ENCODE results near the gene GSTCD. TPM values are rescaled to one million over a fixed set of nuclear protein-coding genes. Genes with fewer than 3 reads are reported as not detected.

Gene GSTCD
- total RNA-seq, 1 donor from 2014 or later: 7.4 TPM

DNA sequence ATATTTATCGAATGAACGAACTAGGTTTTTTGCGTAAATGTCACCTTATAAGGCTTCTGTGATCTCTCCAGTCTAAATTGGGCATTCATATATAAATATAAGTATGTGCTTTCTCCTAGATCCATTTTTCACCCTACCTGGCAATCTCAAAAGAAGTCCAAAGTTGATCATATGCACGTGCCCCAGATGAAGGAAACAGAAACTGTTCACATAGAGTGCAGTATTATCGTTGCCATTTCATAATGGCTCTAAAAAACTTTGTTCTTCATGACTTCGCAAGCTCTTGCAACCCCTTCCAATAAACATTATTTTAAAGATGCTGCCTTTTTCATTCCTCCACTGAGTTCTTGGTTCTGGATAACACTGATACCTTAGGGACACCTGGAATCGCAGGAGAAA is 803 bp upstream of the GSTCD start:
- no peaks in the 10 kb centered on the region for H3K27me3 Mint-ChIP-seq (ENCODE audit: low read depth)

DNA sequence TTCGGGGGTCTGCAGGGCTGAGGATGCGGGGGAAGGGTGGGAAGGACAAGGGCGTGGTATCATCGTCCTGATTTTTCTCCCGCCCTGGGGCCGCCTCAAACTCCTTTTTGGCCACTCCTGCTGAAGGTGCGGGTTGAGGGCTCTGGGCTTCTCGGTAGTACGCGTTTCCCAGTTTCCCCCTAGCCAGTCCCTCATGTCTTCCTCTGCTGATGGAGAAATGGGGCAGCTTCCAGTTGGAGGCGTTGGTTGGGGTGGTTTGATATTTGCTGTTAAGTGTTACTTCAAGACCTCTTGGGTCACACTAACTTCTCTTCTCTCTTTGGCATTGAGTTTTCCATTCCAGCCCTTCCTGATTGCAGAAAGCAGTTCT is 482 bp downstream of the GSTCD start:
- DNase-seq (ENCODE audit: low spot score): no peak
- Mint-ChIP-seq H3K27me3 (ENCODE audit: low read depth) (no peaks in the 10 kb centered on the region), H3K4me1 (ENCODE audit: low read depth) (peaks cover 35% of the 10 kb centered on the region), H3K36me3 (ENCODE audit: low read depth) (no peaks in the 10 kb centered on the region), H3K27ac (ENCODE audit: unreplicated experiment) (peak overlapping the region; percentile 99), H3K4me3 (ENCODE audit: unreplicated experiment) (peak overlapping the region; percentile 96), H3K9me3 (ENCODE audit: low read depth) (no peaks in the 10 kb centered on the region)
- TF ChIP-seq, protein P1, sequence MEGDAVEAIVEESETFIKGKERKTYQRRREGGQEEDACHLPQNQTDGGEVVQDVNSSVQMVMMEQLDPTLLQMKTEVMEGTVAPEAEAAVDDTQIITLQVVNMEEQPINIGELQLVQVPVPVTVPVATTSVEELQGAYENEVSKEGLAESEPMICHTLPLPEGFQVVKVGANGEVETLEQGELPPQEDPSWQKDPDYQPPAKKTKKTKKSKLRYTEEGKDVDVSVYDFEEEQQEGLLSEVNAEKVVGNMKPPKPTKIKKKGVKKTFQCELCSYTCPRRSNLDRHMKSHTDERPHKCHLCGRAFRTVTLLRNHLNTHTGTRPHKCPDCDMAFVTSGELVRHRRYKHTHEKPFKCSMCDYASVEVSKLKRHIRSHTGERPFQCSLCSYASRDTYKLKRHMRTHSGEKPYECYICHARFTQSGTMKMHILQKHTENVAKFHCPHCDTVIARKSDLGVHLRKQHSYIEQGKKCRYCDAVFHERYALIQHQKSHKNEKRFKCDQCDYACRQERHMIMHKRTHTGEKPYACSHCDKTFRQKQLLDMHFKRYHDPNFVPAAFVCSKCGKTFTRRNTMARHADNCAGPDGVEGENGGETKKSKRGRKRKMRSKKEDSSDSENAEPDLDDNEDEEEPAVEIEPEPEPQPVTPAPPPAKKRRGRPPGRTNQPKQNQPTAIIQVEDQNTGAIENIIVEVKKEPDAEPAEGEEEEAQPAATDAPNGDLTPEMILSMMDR (IDR thresholded peaks at IDR 0.05): no peak

More for the DNA sequence above, 803 bp upstream of the GSTCD start:
- H3K36me3 Mint-ChIP-seq (ENCODE audit: low read depth): no peaks in the 10 kb centered on the region
- H3K4me1 Mint-ChIP-seq (ENCODE audit: low read depth): peaks cover 30% of the 10 kb centered on the region
- peak overlapping the region; percentile 96 for H3K4me3 Mint-ChIP-seq (ENCODE audit: unreplicated experiment)
- TF ChIP-seq, protein P1 (IDR thresholded peaks at IDR 0.05): no peak
- no peak for DNase-seq (ENCODE audit: low spot score)
- no peaks in the 10 kb centered on the region for H3K9me3 Mint-ChIP-seq (ENCODE audit: low read depth)
- H3K27ac Mint-ChIP-seq (ENCODE audit: unreplicated experiment): peak overlapping the region; percentile 99

DNA sequence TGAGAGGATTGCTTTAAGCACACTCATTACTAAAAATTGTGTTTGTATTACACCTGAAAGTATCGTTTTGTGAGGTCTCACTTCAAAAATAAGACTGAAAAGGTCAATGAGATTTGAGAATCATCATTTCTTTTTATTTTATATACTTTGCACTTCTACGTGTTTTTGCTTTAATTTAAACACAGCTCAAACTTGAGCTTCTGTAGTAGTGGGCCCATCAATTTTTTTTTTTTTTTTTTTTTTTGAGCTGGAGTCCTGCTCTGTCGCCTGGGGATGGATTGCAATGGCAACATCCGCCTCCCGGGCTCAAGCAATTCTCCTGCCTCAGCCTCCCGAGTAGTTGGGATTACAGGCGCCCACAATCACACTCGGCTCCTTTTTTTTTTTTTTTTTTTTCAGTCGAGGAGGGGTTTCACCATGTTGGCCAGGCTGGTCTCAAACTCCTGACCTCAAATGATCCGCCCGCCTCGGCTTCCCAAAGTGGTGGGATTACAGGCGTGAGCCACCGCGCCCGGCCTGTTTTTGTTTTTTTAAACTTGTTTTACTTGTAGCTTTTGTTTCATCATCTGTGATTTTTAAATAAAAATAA is 1.5 kb downstream of the GSTCD start:
- no peaks in the 10 kb centered on the region for H3K27me3 Mint-ChIP-seq (ENCODE audit: low read depth)
- no peaks in the 10 kb centered on the region for H3K36me3 Mint-ChIP-seq (ENCODE audit: low read depth)
- no peak overlapping the region for H3K27ac Mint-ChIP-seq (ENCODE audit: unreplicated experiment)
- TF ChIP-seq, protein P1 (IDR thresholded peaks at IDR 0.05): no peak
- peaks cover 37% of the 10 kb centered on the region for H3K4me1 Mint-ChIP-seq (ENCODE audit: low read depth)
- H3K4me3 Mint-ChIP-seq (ENCODE audit: unreplicated experiment): peak overlapping the region; percentile 17
- DNase-seq (ENCODE audit: low spot score): no peak
- H3K9me3 Mint-ChIP-seq (ENCODE audit: low read depth): no peaks in the 10 kb centered on the region

DNA sequence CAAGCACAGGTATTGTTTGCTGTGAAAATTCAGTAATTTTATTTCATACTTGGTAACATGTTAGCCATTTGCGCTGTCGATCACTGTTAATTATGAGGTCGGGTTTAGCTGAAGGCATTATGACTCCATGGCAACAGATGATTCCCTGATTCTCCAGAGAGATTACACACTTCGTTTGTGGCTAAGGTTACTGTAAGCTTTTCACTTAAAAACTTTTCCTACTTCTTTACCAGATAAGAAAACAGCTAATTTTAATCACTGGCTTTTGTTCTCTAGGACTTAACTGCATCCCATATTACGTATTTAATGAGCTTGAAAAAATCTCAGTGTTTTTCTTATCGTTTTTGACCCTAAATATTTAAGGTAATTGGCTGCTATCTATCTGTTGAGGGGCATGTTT is 2.1 kb downstream of the GSTCD start:
- DNase-seq (ENCODE audit: low spot score): no peak
- no peak overlapping the region for H3K4me3 Mint-ChIP-seq (ENCODE audit: unreplicated experiment)
- no peaks in the 10 kb centered on the region for H3K36me3 Mint-ChIP-seq (ENCODE audit: low read depth)
- peaks cover 37% of the 10 kb centered on the region for H3K4me1 Mint-ChIP-seq (ENCODE audit: low read depth)
- no peak overlapping the region for H3K27ac Mint-ChIP-seq (ENCODE audit: unreplicated experiment)
- no peaks in the 10 kb centered on the region for H3K9me3 Mint-ChIP-seq (ENCODE audit: low read depth)
- H3K27me3 Mint-ChIP-seq (ENCODE audit: low read depth): no peaks in the 10 kb centered on the region
- TF ChIP-seq, protein P1 (IDR thresholded peaks at IDR 0.05): no peak

DNA sequence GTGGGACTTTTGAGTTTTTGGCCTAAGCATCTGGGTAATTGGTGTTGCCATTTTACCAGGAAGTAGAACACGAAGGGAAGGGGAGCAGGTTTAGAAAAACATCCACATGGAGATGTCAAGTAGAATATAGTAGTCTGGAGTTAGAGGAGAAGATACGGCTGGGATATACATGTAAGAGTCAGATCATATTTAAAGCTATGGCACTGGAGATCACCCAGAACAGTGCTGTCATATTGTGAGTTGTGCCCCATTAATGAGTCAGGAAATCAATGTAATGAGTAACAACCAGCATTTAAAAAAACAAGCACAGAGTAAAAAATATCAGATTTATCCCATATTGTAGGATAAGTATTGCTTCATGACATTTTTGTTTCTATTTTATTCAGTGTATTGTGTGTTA is 4.2 kb downstream of the GSTCD start:
- no peaks in the 10 kb centered on the region for H3K27me3 Mint-ChIP-seq (ENCODE audit: low read depth)

More for the DNA sequence above, 4.2 kb downstream of the GSTCD start:
- TF ChIP-seq, protein P1 (IDR thresholded peaks at IDR 0.05): no peak
- peaks cover 26% of the 10 kb centered on the region for H3K4me1 Mint-ChIP-seq (ENCODE audit: low read depth)
- no peaks in the 10 kb centered on the region for H3K36me3 Mint-ChIP-seq (ENCODE audit: low read depth)
- DNase-seq (ENCODE audit: low spot score): no peak
- H3K27ac Mint-ChIP-seq (ENCODE audit: unreplicated experiment): peak overlapping the region; percentile 20
- H3K4me3 Mint-ChIP-seq (ENCODE audit: unreplicated experiment): no peak overlapping the region
- H3K9me3 Mint-ChIP-seq (ENCODE audit: low read depth): no peaks in the 10 kb centered on the region

All from chondrocyte (in vitro differentiated cells).